ENCODE measurements around the gene SNX2.
A peak's percentile ranks its signal among the peaks of the same experiment; 100 is the strongest.

The SNX2 gene

DNA sequence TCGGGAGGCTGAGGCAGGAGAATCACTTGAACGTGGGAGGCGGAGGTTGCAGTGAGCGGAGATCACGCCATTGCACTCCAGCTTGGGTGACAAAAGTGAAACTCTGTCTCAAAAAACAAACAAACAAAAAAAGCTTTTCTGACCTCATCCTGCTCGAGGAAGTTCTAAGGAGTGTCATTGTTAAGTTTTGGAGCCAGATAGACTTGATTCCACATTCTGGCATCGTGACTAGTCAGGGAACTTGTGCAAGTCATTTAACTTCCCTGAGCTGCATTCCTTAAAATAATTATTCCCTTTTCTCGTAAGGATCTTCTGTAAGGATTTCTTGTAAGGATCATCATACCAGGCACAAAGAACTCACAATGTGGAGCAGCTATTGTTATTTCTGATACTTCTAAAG, 96.8 kb downstream of the SNX2 start:
- H2AK5ac ChIP-seq (ENCODE audit: low read length): no peak overlapping the region
- WGBS (ENCODE audit: extremely low coverage, insufficient coverage, low lambda C conversion rate): no CpG with 5 or more reads among the region's 8 CpGs
- no peaks in the 10 kb centered on the region for H3K79me1 ChIP-seq (ENCODE audit: low read length)
- H3K4ac ChIP-seq (ENCODE audit: low read depth, low read length): no peak overlapping the region
- no peak overlapping the region for H2BK5ac ChIP-seq (ENCODE audit: low read length)
- no peaks in the 10 kb centered on the region for H3K79me2 ChIP-seq (ENCODE audit: control insufficient read depth, insufficient read depth, low read length)
- H4K8ac ChIP-seq (ENCODE audit: low read depth, low read length): no peak overlapping the region
- no peaks in the 10 kb centered on the region for H3K36me3 ChIP-seq (ENCODE audit: control insufficient read depth, insufficient read depth, low read length)
- H2BK120ac ChIP-seq (ENCODE audit: low read depth, low read length): no peak overlapping the region
- DNase-seq: no peak
- H3K18ac ChIP-seq (ENCODE audit: low read length): no peak overlapping the region
- H3K9ac ChIP-seq (ENCODE audit: low read length): no peak overlapping the region
- no peak overlapping the region for H3K4me2 ChIP-seq (ENCODE audit: low read length)
- no peak overlapping the region for H2BK15ac ChIP-seq (replicated peaks; ENCODE audit: low read depth)
- no peak overlapping the region for H3K27ac ChIP-seq (ENCODE audit: low read depth, low read length)
- H3K23ac ChIP-seq (ENCODE audit: low read length): no peak overlapping the region
- no peak overlapping the region for H3K4me3 ChIP-seq (ENCODE audit: low read length)
- no peaks in the 10 kb centered on the region for H3K27me3 ChIP-seq (ENCODE audit: insufficient read depth, low read length, poor library complexity)
- no peak overlapping the region for H3K56ac ChIP-seq (ENCODE audit: low read length)
- no peak overlapping the region for H4K5ac ChIP-seq (ENCODE audit: low read length)
- no peaks in the 10 kb centered on the region for H3K4me1 ChIP-seq (ENCODE audit: control insufficient read depth, low read depth, low read length)

DNA sequence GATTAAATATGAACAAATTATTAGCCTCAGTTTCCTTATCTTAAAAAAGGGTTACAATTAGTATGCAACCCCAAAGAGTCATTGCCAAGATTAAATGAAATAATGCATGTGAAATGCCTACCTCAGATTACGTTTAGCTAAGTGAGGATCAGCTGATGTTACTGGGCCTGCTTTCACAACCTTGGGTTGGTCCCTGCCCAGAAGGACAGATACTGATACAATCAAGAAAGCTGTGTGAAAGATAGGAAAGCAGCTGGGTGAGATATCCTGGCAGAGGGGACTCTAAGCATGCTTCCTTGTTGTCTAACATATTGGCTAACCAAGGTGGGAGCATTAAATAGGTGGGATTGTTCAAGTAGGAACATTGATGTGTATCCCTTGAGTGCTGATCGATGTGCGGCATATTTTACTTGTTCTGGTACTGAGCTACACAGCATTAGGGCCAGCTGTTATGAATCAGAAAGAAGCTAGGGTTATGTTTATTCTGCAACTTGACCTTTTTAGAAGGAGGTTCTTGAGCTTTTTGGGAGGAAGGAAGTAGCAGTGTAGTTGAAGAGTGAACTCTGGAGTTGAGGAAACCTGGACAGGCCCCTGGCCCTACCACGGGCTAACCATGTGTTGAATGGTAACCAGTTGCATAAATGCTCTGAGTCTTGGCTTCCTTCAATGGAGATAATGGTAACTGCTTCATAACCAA, 99.4 kb downstream of the SNX2 start:
- Histone ChIP-seq H2BK120ac (ENCODE audit: low read depth, low read length) (no peak overlapping the region), H3K4me2 (ENCODE audit: low read length) (no peak overlapping the region), H2AK5ac (ENCODE audit: low read length) (no peak overlapping the region), H3K27me3 (ENCODE audit: insufficient read depth, low read length, poor library complexity) (no peaks in the 10 kb centered on the region), H3K4me1 (ENCODE audit: control insufficient read depth, low read depth, low read length) (no peaks in the 10 kb centered on the region), H3K56ac (ENCODE audit: low read length) (no peak overlapping the region), H3K27ac (ENCODE audit: low read depth, low read length) (no peak overlapping the region), H3K4me3 (ENCODE audit: low read length) (no peak overlapping the region), H2BK15ac (replicated peaks; ENCODE audit: low read depth) (no peak overlapping the region), H3K79me2 (ENCODE audit: control insufficient read depth, insufficient read depth, low read length) (no peaks in the 10 kb centered on the region), H3K18ac (ENCODE audit: low read length) (no peak overlapping the region), H3K36me3 (ENCODE audit: control insufficient read depth, insufficient read depth, low read length) (no peaks in the 10 kb centered on the region), H3K79me1 (ENCODE audit: low read length) (peaks cover 2% of the 10 kb centered on the region), H3K4ac (ENCODE audit: low read depth, low read length) (no peak overlapping the region), H2BK5ac (ENCODE audit: low read length) (no peak overlapping the region), H3K9ac (ENCODE audit: low read length) (no peak overlapping the region), H3K23ac (ENCODE audit: low read length) (no peak overlapping the region), H4K8ac (ENCODE audit: low read depth, low read length) (no peak overlapping the region), H4K5ac (ENCODE audit: low read length) (no peak overlapping the region)
- DNase-seq: peak; percentile 72
- no CpG with 5 or more reads among the region's 4 CpGs for WGBS (ENCODE audit: extremely low coverage, insufficient coverage, low lambda C conversion rate)

DNA sequence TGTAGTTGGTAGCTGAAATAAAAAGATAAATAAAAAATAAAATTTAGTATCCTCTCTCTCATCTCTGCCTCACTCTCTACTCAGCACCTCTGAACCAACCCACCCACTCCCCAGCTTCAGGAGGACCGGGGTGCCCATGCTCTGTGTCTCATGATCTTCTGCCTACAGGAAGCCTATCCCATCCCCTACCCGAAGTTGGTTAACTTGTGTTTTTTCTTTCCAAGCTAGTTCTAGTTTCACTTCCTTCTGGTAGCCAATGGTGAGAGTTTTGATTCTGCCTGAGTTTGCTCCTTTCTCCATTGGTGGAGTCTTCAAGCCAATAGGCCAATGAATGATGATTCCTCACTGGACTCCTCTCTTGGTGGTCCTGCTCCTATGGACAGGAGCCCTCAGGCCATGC, 102.6 kb downstream of the SNX2 start:
- H3K79me2 ChIP-seq (ENCODE audit: control insufficient read depth, insufficient read depth, low read length): no peaks in the 10 kb centered on the region
- H2BK5ac ChIP-seq (ENCODE audit: low read length): no peak overlapping the region

DNA sequence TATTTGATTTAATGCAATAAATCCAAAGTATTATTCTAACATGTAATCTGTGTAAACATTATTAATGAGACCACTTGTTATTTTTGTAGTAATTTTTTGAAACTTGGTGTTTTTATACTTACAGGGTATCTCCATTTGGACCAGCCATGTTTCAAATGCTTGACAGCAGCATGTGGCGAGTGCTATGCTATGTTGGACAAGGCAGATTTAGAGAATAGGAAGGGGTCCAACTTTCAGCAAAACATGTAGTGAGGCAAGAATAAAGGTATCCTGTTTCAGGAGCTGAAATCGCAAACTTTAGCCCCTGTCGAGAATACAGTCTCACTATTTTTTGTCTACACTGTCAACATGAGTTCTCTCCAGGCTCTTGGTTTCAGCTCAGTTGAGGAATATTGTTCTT, 104.2 kb downstream of the SNX2 start:
- H3K4me1 ChIP-seq (ENCODE audit: control insufficient read depth, low read depth, low read length): no peaks in the 10 kb centered on the region
- no peaks in the 10 kb centered on the region for H3K27me3 ChIP-seq (ENCODE audit: insufficient read depth, low read length, poor library complexity)
- no peak overlapping the region for H3K56ac ChIP-seq (ENCODE audit: low read length)
- H2BK120ac ChIP-seq (ENCODE audit: low read depth, low read length): no peak overlapping the region
- no peak overlapping the region for H3K4me2 ChIP-seq (ENCODE audit: low read length)
- no peaks in the 10 kb centered on the region for H3K36me3 ChIP-seq (ENCODE audit: control insufficient read depth, insufficient read depth, low read length)
- H4K8ac ChIP-seq (ENCODE audit: low read depth, low read length): no peak overlapping the region
- H3K4ac ChIP-seq (ENCODE audit: low read depth, low read length): no peak overlapping the region
- no peak overlapping the region for H3K9ac ChIP-seq (ENCODE audit: low read length)
- H3K23ac ChIP-seq (ENCODE audit: low read length): no peak overlapping the region
- H2BK5ac ChIP-seq (ENCODE audit: low read length): no peak overlapping the region
- no peak overlapping the region for H2BK15ac ChIP-seq (replicated peaks; ENCODE audit: low read depth)
- peaks cover 2% of the 10 kb centered on the region for H3K79me1 ChIP-seq (ENCODE audit: low read length)
- no peak overlapping the region for H3K18ac ChIP-seq (ENCODE audit: low read length)
- H3K27ac ChIP-seq (ENCODE audit: low read depth, low read length): no peak overlapping the region
- no peak overlapping the region for H4K5ac ChIP-seq (ENCODE audit: low read length)
- H3K4me3 ChIP-seq (ENCODE audit: low read length): no peak overlapping the region
- WGBS (ENCODE audit: extremely low coverage, insufficient coverage, low lambda C conversion rate): no CpG with 5 or more reads among the region's 3 CpGs
- H2AK5ac ChIP-seq (ENCODE audit: low read length): no peak overlapping the region
- no peaks in the 10 kb centered on the region for H3K79me2 ChIP-seq (ENCODE audit: control insufficient read depth, insufficient read depth, low read length)
- no peak for DNase-seq

More for the DNA sequence above, 102.6 kb downstream of the SNX2 start:
- H3K79me1 ChIP-seq (ENCODE audit: low read length): peaks cover 2% of the 10 kb centered on the region
- H3K4me3 ChIP-seq (ENCODE audit: low read length): no peak overlapping the region
- H3K36me3 ChIP-seq (ENCODE audit: control insufficient read depth, insufficient read depth, low read length): no peaks in the 10 kb centered on the region
- H3K4me1 ChIP-seq (ENCODE audit: control insufficient read depth, low read depth, low read length): no peaks in the 10 kb centered on the region
- no CpG with 5 or more reads among the region's 2 CpGs for WGBS (ENCODE audit: extremely low coverage, insufficient coverage, low lambda C conversion rate)
- no peak overlapping the region for H3K4me2 ChIP-seq (ENCODE audit: low read length)
- H4K8ac ChIP-seq (ENCODE audit: low read depth, low read length): no peak overlapping the region
- no peak overlapping the region for H3K9ac ChIP-seq (ENCODE audit: low read length)
- DNase-seq: no peak
- no peak overlapping the region for H4K5ac ChIP-seq (ENCODE audit: low read length)
- no peak overlapping the region for H2BK120ac ChIP-seq (ENCODE audit: low read depth, low read length)
- no peaks in the 10 kb centered on the region for H3K27me3 ChIP-seq (ENCODE audit: insufficient read depth, low read length, poor library complexity)
- H3K56ac ChIP-seq (ENCODE audit: low read length): no peak overlapping the region
- no peak overlapping the region for H2AK5ac ChIP-seq (ENCODE audit: low read length)
- H3K18ac ChIP-seq (ENCODE audit: low read length): no peak overlapping the region
- H2BK15ac ChIP-seq (replicated peaks; ENCODE audit: low read depth): no peak overlapping the region
- H3K23ac ChIP-seq (ENCODE audit: low read length): no peak overlapping the region
- H3K4ac ChIP-seq (ENCODE audit: low read depth, low read length): no peak overlapping the region
- no peak overlapping the region for H3K27ac ChIP-seq (ENCODE audit: low read depth, low read length)

All from mesendoderm (in vitro differentiated cells).